GM19372 (cell line): ENCODE data around the gene PSD4.

Source experiments
- ATAC-seq: cut with Tn5 transposase; IDR thresholded peaks from one replicate; pipeline ENCODE4 v1.9.1; 2021; ENCODE audit warnings: mild to moderate bottlenecking, low read depth, moderate library complexity; ENCODE audit not compliant: unreplicated experiment

The PSD4 gene

GRCh38 chr2:113183264-113183663, 9.5 kb downstream of the PSD4 start:
- ATAC-seq: no peak

DNA sequence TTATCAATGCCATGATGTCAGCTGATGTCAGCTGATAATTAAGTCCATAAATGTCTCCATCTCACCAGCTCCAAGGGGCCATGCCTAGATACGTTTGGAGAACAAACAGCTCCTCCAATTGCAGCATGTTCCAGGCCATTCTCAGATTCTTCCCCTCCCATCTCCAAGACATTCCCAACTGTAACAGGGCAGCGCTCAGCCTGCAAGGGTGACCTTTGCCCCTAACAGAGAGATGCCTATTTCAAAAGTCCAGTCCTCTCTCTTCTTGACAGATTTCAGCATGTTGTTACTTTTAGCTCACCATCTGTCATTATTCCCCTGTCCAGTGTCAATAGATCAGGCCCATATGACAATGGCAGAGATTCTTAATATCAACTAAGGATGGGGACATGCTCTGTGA, 9.9 kb downstream of the PSD4 start:
- no peak for ATAC-seq

DNA sequence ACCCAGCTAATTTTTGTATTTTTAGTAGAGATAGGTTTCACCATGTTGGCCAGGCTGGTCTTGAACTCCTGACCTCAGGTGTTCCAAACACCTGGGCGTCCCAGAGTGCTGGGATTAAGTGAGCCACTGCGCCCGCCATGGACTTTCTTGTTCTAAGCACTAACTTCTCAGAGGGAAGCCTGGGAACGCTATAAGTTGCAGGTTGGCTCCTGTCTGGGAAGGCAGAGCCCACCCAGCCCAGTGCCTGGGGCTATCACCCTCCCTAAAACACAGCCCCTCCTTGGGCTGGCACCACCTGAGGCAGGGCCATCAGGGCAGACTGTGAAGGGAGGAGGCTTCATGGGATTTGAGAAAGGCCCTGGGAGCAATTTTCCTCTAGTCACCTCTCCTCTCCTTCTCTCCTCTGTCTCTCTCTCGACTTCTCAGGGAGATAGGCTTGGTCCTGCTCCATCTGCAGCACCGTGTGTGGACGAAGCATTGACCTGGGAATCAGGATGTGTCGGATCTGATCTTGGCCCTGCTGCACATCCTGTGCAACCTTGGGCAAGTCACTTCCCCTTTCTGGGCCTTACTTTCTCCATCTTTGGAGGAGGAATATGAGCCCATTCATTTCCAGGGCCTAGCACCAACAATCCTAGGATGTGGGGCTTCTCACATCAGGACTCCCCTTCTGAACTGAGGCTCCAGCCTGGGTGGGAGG, 10.9 kb downstream of the PSD4 start:
- no peak for ATAC-seq

DNA sequence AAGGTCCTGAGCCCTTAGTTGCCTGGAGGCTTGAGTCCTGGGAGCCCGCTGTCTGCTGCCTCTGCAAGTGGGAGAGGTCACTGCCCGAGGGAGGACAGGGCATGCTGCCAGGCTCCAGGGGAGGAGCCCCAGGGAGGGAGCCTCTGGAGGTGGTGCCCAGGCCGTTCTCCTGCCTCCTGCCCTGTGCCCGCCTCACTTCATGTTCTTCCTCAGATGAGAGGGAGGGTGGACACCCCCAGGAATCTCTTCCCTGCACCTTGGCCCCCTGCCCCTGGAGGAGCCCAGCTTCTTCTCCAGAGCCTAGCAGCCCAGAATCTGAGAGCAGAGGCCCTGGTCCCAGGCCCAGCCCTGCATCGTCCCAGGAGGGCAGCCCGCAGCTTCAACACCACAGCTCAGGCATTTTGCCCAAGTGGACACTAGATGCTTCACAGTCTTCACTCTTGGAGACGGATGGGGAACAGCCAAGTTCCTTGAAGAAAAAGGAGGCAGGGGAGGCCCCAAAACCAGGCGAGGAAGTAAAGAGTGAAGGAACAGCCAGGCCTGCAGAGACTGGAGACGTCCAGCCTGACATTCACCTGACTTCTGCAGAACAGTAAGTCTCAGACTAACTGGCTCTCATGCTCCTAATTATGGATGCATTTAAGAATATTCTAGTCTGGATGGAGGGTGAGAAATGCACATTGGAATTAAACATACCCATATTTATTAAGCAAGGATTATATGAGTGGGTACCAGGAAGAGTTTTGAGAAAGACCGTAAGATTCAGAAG, 12.1 kb downstream of the PSD4 start:
- no peak for ATAC-seq

- no peak for ATAC-seq
Observed at GRCh38 chr2:113186433-113186796, 12.6 kb downstream of the PSD4 start.

DNA sequence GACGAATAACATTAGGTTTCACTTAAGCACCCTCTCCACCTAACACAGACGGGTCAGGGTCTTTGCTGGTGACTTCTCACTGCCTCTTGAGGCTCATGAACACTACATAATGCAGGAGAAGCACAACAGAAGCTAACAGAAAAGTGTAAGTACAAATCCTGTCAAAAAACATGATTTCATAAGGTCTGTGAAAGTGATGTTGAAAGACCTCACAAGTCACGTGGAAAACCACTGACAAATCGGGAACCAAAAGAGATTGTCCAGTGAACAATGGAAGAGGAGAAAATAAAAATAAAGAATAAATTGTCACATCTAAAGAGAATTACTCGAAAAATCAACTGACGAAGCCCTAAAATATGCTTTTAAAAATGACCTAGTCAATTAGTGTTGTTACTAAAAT, 14.0 kb downstream of the PSD4 start:
- ATAC-seq: no peak

- ATAC-seq: no peak
Observed at GRCh38 chr2:113190871-113191270, 17.1 kb downstream of the PSD4 start.

- no peak for ATAC-seq
Observed at GRCh38 chr2:113192459-113193100, 18.8 kb downstream of the PSD4 start.

- ATAC-seq: no peak
Observed at GRCh38 chr2:113195923-113196501, 22.2 kb downstream of the PSD4 start.

DNA sequence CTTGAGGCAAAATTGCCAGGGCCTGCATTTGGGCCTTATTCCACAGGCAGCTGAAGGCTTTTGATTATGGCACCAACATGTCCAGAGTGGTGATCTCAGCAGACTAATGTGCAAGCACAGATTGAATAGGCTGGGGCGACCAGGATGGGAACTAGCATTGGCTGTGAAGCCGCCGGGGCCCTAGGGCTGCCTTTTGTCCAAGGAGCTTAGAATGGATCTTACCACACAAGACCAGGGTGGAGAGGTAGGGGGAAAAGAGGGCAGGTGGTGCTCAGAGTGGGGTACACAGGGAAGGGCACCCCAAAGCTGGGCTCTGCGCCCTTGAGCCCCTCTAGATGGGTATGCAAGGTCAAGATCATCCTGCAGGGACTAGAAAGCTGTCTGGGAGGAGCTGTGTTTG, 23.1 kb downstream of the PSD4 start:
- no peak for ATAC-seq

- ATAC-seq: no peak
Observed at GRCh38 chr2:113197347-113198047, 23.7 kb downstream of the PSD4 start.

- ATAC-seq: no peak
Observed at GRCh38 chr2:113198048-113198789, 24.4 kb downstream of the PSD4 start.

DNA sequence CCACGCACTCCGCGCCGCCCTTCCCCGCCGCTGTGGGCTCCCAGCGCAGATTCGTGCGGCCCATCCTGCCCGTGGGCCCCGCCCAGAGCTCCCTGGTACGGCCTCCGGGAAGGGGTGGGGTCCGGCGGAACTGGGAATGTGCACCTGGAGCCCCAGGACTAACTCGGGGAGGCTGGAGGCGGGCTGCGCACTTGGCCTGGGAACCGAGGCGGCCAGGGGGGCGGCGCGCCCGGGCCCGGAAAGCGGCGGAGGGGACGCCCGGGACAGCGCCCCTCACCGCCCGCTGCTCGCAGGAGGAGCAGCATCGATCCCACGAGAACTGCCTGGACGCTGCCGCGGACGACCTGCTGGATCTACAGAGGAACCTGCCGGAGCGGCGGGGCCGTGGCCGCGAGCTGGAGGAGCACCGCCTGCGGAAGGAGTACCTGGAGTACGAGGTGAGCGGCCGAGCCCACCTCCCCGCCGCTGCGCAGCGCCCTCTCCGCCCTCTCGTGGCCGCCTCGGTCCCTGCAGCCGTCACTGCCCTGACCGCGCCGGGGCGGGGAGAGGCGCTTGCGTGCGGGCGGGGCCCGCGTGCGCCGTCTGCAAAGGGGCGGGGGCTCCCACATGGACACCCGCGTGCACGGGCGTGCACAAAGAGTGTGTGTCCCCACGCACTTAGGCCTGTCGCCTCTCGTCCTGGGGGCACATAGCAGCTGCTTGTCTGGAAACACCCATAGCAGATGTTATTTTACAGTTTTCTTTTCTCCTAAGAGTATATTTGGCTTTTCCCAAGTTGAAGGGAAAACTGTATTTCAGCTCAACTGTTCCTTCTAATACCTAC, 25.2 kb downstream of the PSD4 start:
- ATAC-seq: peak; percentile 68

DNA sequence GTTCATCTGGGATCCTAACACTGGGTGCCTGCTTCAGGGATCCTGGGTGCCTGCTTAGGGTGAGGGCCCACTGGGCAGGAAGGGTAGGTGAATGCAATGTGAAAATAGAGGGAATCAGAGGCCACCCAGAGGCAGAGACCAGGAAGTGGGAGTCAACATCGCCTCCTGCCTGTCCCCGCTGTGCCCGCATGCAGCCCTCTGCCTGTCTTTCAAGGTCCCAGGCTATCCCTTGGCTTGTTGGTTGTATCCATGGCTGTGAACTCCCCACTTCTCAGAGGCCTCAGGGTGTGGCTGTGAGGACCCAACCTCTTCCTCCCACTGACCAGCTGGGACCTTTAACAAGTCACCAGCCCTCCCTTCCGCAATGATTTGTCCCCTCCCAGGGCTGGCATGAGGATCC, 26.5 kb downstream of the PSD4 start:
- no peak for ATAC-seq

DNA sequence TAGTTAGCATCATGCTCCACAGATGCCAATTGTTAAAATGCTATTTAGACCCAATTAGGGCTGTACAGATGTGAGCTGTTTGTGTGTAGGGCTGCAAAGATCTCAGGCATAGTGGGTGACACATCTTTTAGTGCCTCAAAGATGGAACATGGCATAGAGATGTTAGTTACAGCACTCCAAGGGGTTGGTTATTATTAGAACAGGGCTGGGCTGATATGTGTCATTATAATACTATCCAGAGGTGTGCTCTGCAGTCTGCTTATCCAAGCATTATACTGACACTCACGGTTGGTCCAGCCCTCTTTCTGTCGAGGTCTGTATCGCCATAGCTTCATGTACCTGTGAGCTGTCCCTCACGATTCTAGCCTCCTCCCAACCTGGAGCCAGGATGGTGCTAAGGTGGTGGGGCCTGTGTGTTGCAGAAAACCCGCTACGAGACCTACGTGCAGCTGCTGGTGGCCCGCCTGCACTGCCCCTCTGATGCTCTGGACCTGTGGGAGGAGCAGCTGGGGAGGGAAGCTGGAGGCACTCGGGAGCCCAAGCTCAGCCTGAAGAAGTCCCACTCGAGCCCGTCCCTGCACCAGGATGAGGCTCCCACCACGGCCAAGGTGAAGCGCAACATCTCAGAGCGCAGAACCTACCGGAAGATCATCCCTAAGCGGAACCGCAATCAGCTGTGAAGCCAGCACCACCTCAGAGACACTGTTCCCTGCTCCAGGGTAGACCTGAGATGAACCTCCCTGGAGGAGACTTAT, 27.1 kb downstream of the PSD4 start:
- no peak for ATAC-seq

GRCh38 chr2:113201496-113202304, 27.9 kb downstream of the PSD4 start:
- ATAC-seq: no peak

- no peak for ATAC-seq
Observed at GRCh38 chr2:113202305-113203216, 28.8 kb downstream of the PSD4 start.
